B cell (primary cell): ENCODE data around the gene ANKS4B. TPM values are rescaled to one million over a fixed set of nuclear protein-coding genes. Genes with fewer than 3 reads are reported as not detected.

Experiments
- ATAC-seq: fragments of 200-7000 bp; cut with Tn5 transposase; one replicate; pipeline ENCODE4 v1.10.0; 2021; ENCODE audit warnings: low read depth, mild to moderate bottlenecking, moderate number of reproducible peaks, moderate library complexity
- CTCF ChIA-PET: fragments of 350-600 bp; sonication (Branson Sonifier 250); formaldehyde crosslinking; loops from one replicate; lab custom pipeline; 2021; ENCODE audit warnings: antibody characterized with exemption, inconsistent platforms; lab: Charles Lee
- POLR2A ChIA-PET: fragments of 350-600 bp; sonication (Branson Sonifier 250); formaldehyde crosslinking; loops from one replicate; lab custom pipeline; 2021; ENCODE audit warnings: antibody characterized with exemption; lab: Charles Lee
- DNase-seq: peaks from one replicate; pipeline ENCODE4 v3.0.0; 2013
- H2AFZ ChIP-seq: 2 replicates; pipeline ENCODE4 v1.6.1; 2012; ENCODE audit warnings: mild to moderate bottlenecking, low read depth, low read length; ENCODE audit not compliant: insufficient read depth, poor library complexity, severe bottlenecking
- H3K27ac ChIP-seq, 2 donors: 1 replicate in 1 of 2; 2 replicates in 1 of 2; pipeline ENCODE4 v1.5.1; 2012 to 2013; ENCODE audit warnings: low read length in 2 of 2, mild to moderate bottlenecking in 2 of 2, moderate library complexity in 1 of 2
- H3K27me3 ChIP-seq, 4 experiments: fragments of 200-600 bp in 1 of 4; sonication (generic) in 1 of 4; replicated peaks in 1 of 4; 1 replicate in 2 of 4; 2 replicates in 2 of 4; pipeline versions ENCODE4 v1.6.1 to v1.7.0; 2013 to 2016; ENCODE audit warnings: low read length in 3 of 4, mild to moderate bottlenecking in 2 of 4, mixed read lengths in 1 of 4, moderate library complexity in 1 of 4; ENCODE audit not compliant: insufficient read depth in 4 of 4, control insufficient read depth in 3 of 4; ENCODE audit errors: control extremely low read depth in 1 of 4
- H3K36me3 ChIP-seq, 2 experiments: replicated peaks in 1 of 2; 1 replicate in 1 of 2; 2 replicates in 1 of 2; pipeline versions ENCODE4 v1.6.1 to v1.7.1; 2013; ENCODE audit warnings: low read length in 1 of 2; ENCODE audit not compliant: insufficient read depth in 2 of 2, control insufficient read depth in 1 of 2; ENCODE audit errors: control extremely low read depth in 1 of 2, extremely low read depth in 1 of 2
- H3K4me1 ChIP-seq, 2 donors: fragments of 200-600 bp in 1 of 2; sonication (generic) in 1 of 2; 1 replicate in 1 of 2; 2 replicates in 1 of 2; pipeline versions ENCODE4 v1.5.1 to v1.6.1; 2013 to 2017; ENCODE audit warnings: low read length in 2 of 2; ENCODE audit not compliant: control insufficient read depth in 2 of 2, insufficient read depth in 2 of 2
- H3K4me2 ChIP-seq: replicated peaks from 2 replicates; pipeline ENCODE3; 2012; ENCODE audit warnings: mild to moderate bottlenecking, low read depth, low read length; ENCODE audit not compliant: poor library complexity, severe bottlenecking
- H3K4me3 ChIP-seq, 5 experiments: fragments of 200-600 bp in 1 of 5; sonication (generic) in 1 of 5; 1 replicate in 3 of 5; 2 replicates in 2 of 5; pipeline versions ENCODE4 v1.5.1 to v1.7.0; 2011 to 2016; ENCODE audit warnings: low read length in 4 of 5, mild to moderate bottlenecking in 4 of 5, low read depth in 2 of 5, control low read depth in 1 of 5, moderate library complexity in 1 of 5; ENCODE audit not compliant: insufficient read depth in 1 of 5; ENCODE audit errors: control extremely low read depth in 1 of 5, extremely low read depth in 1 of 5
- H3K79me2 ChIP-seq: fragments of 200-600 bp; sonication (generic); one replicate; pipeline ENCODE4 v1.6.0; 2016; ENCODE audit warnings: low read length; ENCODE audit not compliant: control insufficient read depth, insufficient read depth
- H3K9ac ChIP-seq: fragments of 200-600 bp; sonication (generic); 2 replicates; pipeline ENCODE4 v1.6.1; 2017; ENCODE audit warnings: mild to moderate bottlenecking, low read length, moderate library complexity
- H3K9me3 ChIP-seq, 3 donors: one replicate each; pipeline versions ENCODE4 v1.6.1 to v1.7.1; 2013; ENCODE audit warnings: low read length in 2 of 3; ENCODE audit not compliant: control insufficient read depth in 2 of 3, insufficient read depth in 1 of 3; ENCODE audit errors: control extremely low read depth in 1 of 3
- H4K20me1 ChIP-seq: 2 replicates; pipeline ENCODE4 v1.6.0; 2012; ENCODE audit warnings: mild to moderate bottlenecking, low read length; ENCODE audit not compliant: insufficient read depth, control insufficient read depth, poor library complexity, severe bottlenecking
- H3K27ac Mint-ChIP-seq: one replicate; pipeline ENCODE4 v1.8.0; 2021; ENCODE audit warnings: mixed read lengths
- H3K27me3 Mint-ChIP-seq: one replicate; pipeline ENCODE4 v1.8.0; 2021; ENCODE audit warnings: mixed read lengths
- H3K4me1 Mint-ChIP-seq: one replicate; pipeline ENCODE4 v1.8.0; 2021; ENCODE audit warnings: mixed read lengths
- H3K4me3 Mint-ChIP-seq: one replicate; pipeline ENCODE4 v1.8.0; 2021; ENCODE audit warnings: mixed read lengths
- H3K9me3 Mint-ChIP-seq: one replicate; pipeline ENCODE4 v1.8.0; 2022; ENCODE audit warnings: mixed read lengths; ENCODE audit not compliant: insufficient read depth
- EZH2 ChIP-seq: IDR thresholded peaks from 2 replicates; pipeline ENCODE4 v1.6.1; 2012; ENCODE audit warnings: borderline replicate concordance, low read depth, mild to moderate bottlenecking, moderate library complexity, low read length; ENCODE audit not compliant: insufficient read depth, poor library complexity, severe bottlenecking
- WGBS: methylation state at CpG from one replicate; pipeline ENCODE4 v1.1.5; 2013; ENCODE audit warnings: missing lambda C conversion rate; ENCODE audit not compliant: insufficient coverage; 5-methylcytosine and 5-hydroxymethylcytosine counted together
- intact Hi-C: fragments of 100-400 bp; cut with micrococcal nuclease; formaldehyde crosslinking; loops from one replicate; pipeline ENCODE4 v1.10.0; 2022
- polyA plus RNA-seq: library from polyadenylated mRNA; depleted of rRNA; stranded (reverse); fragments of >200 nt; gene quantifications from 2 replicates; pipeline ENCODE4 v1.2.3, GENCODE V29; 2012
- total RNA-seq, 2 donors: library from RNA; stranded (reverse); fragments of 120-200 nt in 1 of 2; gene quantifications; 1 replicate in 1 of 2; 2 replicates in 1 of 2; pipeline versions ENCODE4 v1.2.3 to v1.2.4, GENCODE V29; 2013 to 2022
- TF ChIP-seq, protein P1 (sequence below): fragments of 200-600 bp; IDR thresholded peaks from one replicate; pipeline ENCODE4 v1.8.0; 2022; ENCODE audit warnings: antibody characterized with exemption, mild to moderate bottlenecking

Gene ANKS4B
- total and polyA plus RNA-seq, 2 donors (not counting 1 experiment from before 2014, with no cell fraction given) = not detected

- Histone ChIP-seq H3K27ac (no peak overlapping the region), H3K36me3 (peaks cover 2 to 6% of the 10 kb centered on the region in 2 experiments), H3K27me3 (no peaks in the 10 kb centered on the region), H3K4me3 (no peak overlapping the region), H3K4me1 (peaks cover 7 to 15% of the 10 kb centered on the region in 2 donors), H2AFZ (no peak overlapping the region), H3K9ac (no peak overlapping the region), H3K9me3 (peaks cover 0 to 17% (median 14%) of the 10 kb centered on the region in 3 donors), H3K4me2 (no peak overlapping the region), H3K79me2 (no peaks in the 10 kb centered on the region), H4K20me1 (no peaks in the 10 kb centered on the region)
- no peak overlapping the region for H3K4me3 Mint-ChIP-seq
- no peak for ATAC-seq
- no peak for TF ChIP-seq EZH2
- H3K4me1 Mint-ChIP-seq = peaks cover 20% of the 10 kb centered on the region
- H3K27me3 Mint-ChIP-seq = no peaks in the 10 kb centered on the region
- WGBS = 81% methylated on average over 3 of the region's 4 CpGs
- POLR2A ChIA-PET = no interaction called here
- no peak for DNase-seq
- H3K27ac Mint-ChIP-seq = no peak overlapping the region
- CTCF ChIA-PET = interaction anchor here (0.7 to 6.1 kb wide), 6 partner anchors 11 to 369 kb away, joined by 3 to 65 read pairs (median 4); partner anchors contain the start of gene CRYM
- intact Hi-C loops = no loop called here
- peaks cover 14% of the 10 kb centered on the region for H3K9me3 Mint-ChIP-seq
Observed at GRCh38 chr16:21186326-21186691, 47.2 kb upstream of the ANKS4B start.

- H3K4me2 ChIP-seq = no peak overlapping the region
- H3K27me3 ChIP-seq = no peaks in the 10 kb centered on the region
- ATAC-seq = no peak
- intact Hi-C loops = no loop called here
- H3K27ac ChIP-seq = no peak overlapping the region
- no peak overlapping the region for H3K4me3 ChIP-seq
- Mint-ChIP-seq H3K27ac (no peak overlapping the region), H3K4me3 (peak overlapping the region; percentile 46), H3K27me3 (peaks cover 5% of the 10 kb centered on the region), H3K4me1 (peaks cover 19% of the 10 kb centered on the region), H3K9me3 (peaks cover 7% of the 10 kb centered on the region)
- no peaks in the 10 kb centered on the region for H3K36me3 ChIP-seq
- ChIA-PET CTCF (interaction anchor here (0.6 to 6.1 kb wide), 24 partner anchors 7 to 1499 kb away, joined by 3 to 65 read pairs (median 4); partner anchors contain the start of genes CRYM and ZP2), POLR2A (interaction anchor here (0.9 to 1.3 kb wide), 2 partner anchors 111 to 367 kb away, joined by 3 to 4 read pairs; no protein-coding TSS in a partner anchor)
- no peak overlapping the region for H2AFZ ChIP-seq
- DNase-seq = no peak
- H3K79me2 ChIP-seq = no peaks in the 10 kb centered on the region
- WGBS = 93% methylated on average over 5 of the region's 5 CpGs
- peaks cover 0 to 22% (median 17%) of the 10 kb centered on the region in 3 donors for H3K9me3 ChIP-seq
- TF ChIP-seq EZH2 = no peak
- TF ChIP-seq, protein P1, sequence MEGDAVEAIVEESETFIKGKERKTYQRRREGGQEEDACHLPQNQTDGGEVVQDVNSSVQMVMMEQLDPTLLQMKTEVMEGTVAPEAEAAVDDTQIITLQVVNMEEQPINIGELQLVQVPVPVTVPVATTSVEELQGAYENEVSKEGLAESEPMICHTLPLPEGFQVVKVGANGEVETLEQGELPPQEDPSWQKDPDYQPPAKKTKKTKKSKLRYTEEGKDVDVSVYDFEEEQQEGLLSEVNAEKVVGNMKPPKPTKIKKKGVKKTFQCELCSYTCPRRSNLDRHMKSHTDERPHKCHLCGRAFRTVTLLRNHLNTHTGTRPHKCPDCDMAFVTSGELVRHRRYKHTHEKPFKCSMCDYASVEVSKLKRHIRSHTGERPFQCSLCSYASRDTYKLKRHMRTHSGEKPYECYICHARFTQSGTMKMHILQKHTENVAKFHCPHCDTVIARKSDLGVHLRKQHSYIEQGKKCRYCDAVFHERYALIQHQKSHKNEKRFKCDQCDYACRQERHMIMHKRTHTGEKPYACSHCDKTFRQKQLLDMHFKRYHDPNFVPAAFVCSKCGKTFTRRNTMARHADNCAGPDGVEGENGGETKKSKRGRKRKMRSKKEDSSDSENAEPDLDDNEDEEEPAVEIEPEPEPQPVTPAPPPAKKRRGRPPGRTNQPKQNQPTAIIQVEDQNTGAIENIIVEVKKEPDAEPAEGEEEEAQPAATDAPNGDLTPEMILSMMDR = no peak
- peaks cover 6 to 15% of the 10 kb centered on the region in 2 donors for H3K4me1 ChIP-seq
- no peak overlapping the region for H3K9ac ChIP-seq
- H4K20me1 ChIP-seq = no peaks in the 10 kb centered on the region
Observed at GRCh38 chr16:21189311-21189710, 44.2 kb upstream of the ANKS4B start.
